WTC11 (cell line): ENCODE data around the gene HACD3.

Experiments
- CBFB ChIP-seq: sonication (generic); formaldehyde crosslinking; IDR thresholded peaks from 2 replicates; pipeline ENCODE4 v1.8.1; 2022; ENCODE audit warnings: mild to moderate bottlenecking, low read depth, missing genetic modification reagents
- HMGA2 ChIP-seq: fragments of 250-450 bp; sonication (Bioruptor Pico); IDR thresholded peaks from 2 replicates; pipeline ENCODE4 v1.4.0; 2021; ENCODE audit warnings: mild to moderate bottlenecking, moderate library complexity
- NR1H2 ChIP-seq: sonication (generic); formaldehyde crosslinking; IDR thresholded peaks from 2 replicates; pipeline ENCODE4 v1.9.0; 2021; ENCODE audit warnings: mild to moderate bottlenecking, moderate library complexity, missing genetic modification reagents
- ZNF232 ChIP-seq: sonication (generic); formaldehyde crosslinking; IDR thresholded peaks from 2 replicates; pipeline ENCODE4 v1.8.0; 2022; ENCODE audit warnings: mild to moderate bottlenecking, missing genetic modification reagents
- ZNF416 ChIP-seq: fragments of 250-450 bp; sonication (Bioruptor Pico); IDR thresholded peaks from 2 replicates; pipeline ENCODE4 v1.9.0; 2021; ENCODE audit warnings: mild to moderate bottlenecking, inconsistent platforms
- TF ChIP-seq, protein P1 (sequence below): fragments of 200-600 bp; IDR thresholded peaks from 2 replicates; pipeline ENCODE4 v1.8.0; 2022; ENCODE audit warnings: antibody characterized with exemption
- TF ChIP-seq, protein P2 (sequence below): sonication (generic); formaldehyde crosslinking; IDR thresholded peaks from 2 replicates; pipeline ENCODE4 v1.8.0; 2022; ENCODE audit warnings: mild to moderate bottlenecking, missing genetic modification reagents
- TF ChIP-seq, protein P3 (sequence below): fragments of 250-450 bp; sonication (Bioruptor Pico); IDR thresholded peaks from 2 replicates; pipeline ENCODE4 v1.9.0; 2021; ENCODE audit warnings: moderate library complexity, mild to moderate bottlenecking, inconsistent platforms, borderline replicate concordance
- TF ChIP-seq, protein P4 (sequence below): sonication (generic); formaldehyde crosslinking; IDR thresholded peaks from 2 replicates; pipeline ENCODE4 v1.8.1; 2023; ENCODE audit warnings: mild to moderate bottlenecking, missing genetic modification reagents, moderate library complexity
- TF ChIP-seq, protein P5 (sequence below): sonication (generic); formaldehyde crosslinking; IDR thresholded peaks from 2 replicates; pipeline ENCODE4 v1.8.0; 2023; ENCODE audit warnings: missing genetic modification reagents, mild to moderate bottlenecking, borderline replicate concordance
- TF ChIP-seq, protein P6 (sequence below): sonication (generic); formaldehyde crosslinking; IDR thresholded peaks from 2 replicates; pipeline ENCODE4 v1.8.1; 2023; ENCODE audit warnings: mild to moderate bottlenecking, missing genetic modification reagents, borderline replicate concordance
- TF ChIP-seq, protein P7 (sequence below): sonication (generic); formaldehyde crosslinking; IDR thresholded peaks from 2 replicates; pipeline ENCODE4 v1.8.1; 2022; ENCODE audit warnings: missing genetic modification reagents, borderline replicate concordance

DNA sequence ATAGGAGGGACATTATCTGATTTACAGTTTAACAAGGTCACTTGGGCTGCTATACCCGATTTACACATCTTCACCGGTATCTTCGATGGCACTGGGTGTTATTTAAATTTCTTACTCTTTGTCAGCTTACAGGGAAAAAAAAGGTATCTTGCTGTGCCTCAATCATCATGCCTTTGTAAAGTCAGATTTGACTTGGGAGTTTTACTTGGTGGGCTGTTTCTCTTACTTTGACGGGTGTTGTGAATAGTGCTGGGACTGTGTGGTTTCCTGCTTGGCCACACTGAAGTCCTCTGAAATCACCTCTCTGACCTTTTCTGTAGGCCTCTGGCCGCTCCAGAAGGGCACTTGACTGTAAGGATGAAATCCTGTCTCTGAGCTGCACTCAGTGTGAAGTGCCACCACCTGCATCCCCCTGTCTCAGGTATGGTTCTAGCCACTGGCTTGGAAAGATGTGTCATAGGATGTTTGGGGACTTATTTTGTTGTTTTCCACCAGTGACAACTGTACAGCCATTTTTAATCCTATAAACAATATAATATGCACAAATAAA lies 88.4 kb downstream of the HACD3 start:
- TF ChIP-seq HMGA2 (CRISPR knock-in tag), result no peak
- TF ChIP-seq NR1H2 (CRISPR knock-in tag), result no peak
- TF ChIP-seq, protein P1, sequence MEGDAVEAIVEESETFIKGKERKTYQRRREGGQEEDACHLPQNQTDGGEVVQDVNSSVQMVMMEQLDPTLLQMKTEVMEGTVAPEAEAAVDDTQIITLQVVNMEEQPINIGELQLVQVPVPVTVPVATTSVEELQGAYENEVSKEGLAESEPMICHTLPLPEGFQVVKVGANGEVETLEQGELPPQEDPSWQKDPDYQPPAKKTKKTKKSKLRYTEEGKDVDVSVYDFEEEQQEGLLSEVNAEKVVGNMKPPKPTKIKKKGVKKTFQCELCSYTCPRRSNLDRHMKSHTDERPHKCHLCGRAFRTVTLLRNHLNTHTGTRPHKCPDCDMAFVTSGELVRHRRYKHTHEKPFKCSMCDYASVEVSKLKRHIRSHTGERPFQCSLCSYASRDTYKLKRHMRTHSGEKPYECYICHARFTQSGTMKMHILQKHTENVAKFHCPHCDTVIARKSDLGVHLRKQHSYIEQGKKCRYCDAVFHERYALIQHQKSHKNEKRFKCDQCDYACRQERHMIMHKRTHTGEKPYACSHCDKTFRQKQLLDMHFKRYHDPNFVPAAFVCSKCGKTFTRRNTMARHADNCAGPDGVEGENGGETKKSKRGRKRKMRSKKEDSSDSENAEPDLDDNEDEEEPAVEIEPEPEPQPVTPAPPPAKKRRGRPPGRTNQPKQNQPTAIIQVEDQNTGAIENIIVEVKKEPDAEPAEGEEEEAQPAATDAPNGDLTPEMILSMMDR, result no peak
- TF ChIP-seq, protein P2, sequence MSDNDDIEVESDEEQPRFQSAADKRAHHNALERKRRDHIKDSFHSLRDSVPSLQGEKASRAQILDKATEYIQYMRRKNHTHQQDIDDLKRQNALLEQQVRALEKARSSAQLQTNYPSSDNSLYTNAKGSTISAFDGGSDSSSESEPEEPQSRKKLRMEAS (CRISPR knock-in tag), result no peak
- TF ChIP-seq, protein P3, sequence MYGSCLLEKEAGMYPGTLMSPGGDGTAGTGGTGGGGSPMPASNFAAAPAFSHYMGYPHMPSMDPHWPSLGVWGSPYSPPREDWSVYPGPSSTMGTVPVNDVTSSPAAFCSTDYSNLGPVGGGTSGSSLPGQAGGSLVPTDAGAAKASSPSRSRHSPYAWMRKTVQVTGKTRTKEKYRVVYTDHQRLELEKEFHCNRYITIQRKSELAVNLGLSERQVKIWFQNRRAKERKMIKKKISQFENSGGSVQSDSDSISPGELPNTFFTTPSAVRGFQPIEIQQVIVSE (CRISPR knock-in tag), result no peak
- no peak for TF ChIP-seq CBFB
- TF ChIP-seq ZNF232 (CRISPR knock-in tag), result no peak
- TF ChIP-seq, protein P4, sequence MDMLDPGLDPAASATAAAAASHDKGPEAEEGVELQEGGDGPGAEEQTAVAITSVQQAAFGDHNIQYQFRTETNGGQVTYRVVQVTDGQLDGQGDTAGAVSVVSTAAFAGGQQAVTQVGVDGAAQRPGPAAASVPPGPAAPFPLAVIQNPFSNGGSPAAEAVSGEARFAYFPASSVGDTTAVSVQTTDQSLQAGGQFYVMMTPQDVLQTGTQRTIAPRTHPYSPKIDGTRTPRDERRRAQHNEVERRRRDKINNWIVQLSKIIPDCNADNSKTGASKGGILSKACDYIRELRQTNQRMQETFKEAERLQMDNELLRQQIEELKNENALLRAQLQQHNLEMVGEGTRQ (CRISPR knock-in tag), result no peak
- TF ChIP-seq, protein P5, sequence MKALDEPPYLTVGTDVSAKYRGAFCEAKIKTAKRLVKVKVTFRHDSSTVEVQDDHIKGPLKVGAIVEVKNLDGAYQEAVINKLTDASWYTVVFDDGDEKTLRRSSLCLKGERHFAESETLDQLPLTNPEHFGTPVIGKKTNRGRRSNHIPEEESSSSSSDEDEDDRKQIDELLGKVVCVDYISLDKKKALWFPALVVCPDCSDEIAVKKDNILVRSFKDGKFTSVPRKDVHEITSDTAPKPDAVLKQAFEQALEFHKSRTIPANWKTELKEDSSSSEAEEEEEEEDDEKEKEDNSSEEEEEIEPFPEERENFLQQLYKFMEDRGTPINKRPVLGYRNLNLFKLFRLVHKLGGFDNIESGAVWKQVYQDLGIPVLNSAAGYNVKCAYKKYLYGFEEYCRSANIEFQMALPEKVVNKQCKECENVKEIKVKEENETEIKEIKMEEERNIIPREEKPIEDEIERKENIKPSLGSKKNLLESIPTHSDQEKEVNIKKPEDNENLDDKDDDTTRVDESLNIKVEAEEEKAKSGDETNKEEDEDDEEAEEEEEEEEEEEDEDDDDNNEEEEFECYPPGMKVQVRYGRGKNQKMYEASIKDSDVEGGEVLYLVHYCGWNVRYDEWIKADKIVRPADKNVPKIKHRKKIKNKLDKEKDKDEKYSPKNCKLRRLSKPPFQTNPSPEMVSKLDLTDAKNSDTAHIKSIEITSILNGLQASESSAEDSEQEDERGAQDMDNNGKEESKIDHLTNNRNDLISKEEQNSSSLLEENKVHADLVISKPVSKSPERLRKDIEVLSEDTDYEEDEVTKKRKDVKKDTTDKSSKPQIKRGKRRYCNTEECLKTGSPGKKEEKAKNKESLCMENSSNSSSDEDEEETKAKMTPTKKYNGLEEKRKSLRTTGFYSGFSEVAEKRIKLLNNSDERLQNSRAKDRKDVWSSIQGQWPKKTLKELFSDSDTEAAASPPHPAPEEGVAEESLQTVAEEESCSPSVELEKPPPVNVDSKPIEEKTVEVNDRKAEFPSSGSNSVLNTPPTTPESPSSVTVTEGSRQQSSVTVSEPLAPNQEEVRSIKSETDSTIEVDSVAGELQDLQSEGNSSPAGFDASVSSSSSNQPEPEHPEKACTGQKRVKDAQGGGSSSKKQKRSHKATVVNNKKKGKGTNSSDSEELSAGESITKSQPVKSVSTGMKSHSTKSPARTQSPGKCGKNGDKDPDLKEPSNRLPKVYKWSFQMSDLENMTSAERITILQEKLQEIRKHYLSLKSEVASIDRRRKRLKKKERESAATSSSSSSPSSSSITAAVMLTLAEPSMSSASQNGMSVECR, result no peak
- TF ChIP-seq, protein P6, sequence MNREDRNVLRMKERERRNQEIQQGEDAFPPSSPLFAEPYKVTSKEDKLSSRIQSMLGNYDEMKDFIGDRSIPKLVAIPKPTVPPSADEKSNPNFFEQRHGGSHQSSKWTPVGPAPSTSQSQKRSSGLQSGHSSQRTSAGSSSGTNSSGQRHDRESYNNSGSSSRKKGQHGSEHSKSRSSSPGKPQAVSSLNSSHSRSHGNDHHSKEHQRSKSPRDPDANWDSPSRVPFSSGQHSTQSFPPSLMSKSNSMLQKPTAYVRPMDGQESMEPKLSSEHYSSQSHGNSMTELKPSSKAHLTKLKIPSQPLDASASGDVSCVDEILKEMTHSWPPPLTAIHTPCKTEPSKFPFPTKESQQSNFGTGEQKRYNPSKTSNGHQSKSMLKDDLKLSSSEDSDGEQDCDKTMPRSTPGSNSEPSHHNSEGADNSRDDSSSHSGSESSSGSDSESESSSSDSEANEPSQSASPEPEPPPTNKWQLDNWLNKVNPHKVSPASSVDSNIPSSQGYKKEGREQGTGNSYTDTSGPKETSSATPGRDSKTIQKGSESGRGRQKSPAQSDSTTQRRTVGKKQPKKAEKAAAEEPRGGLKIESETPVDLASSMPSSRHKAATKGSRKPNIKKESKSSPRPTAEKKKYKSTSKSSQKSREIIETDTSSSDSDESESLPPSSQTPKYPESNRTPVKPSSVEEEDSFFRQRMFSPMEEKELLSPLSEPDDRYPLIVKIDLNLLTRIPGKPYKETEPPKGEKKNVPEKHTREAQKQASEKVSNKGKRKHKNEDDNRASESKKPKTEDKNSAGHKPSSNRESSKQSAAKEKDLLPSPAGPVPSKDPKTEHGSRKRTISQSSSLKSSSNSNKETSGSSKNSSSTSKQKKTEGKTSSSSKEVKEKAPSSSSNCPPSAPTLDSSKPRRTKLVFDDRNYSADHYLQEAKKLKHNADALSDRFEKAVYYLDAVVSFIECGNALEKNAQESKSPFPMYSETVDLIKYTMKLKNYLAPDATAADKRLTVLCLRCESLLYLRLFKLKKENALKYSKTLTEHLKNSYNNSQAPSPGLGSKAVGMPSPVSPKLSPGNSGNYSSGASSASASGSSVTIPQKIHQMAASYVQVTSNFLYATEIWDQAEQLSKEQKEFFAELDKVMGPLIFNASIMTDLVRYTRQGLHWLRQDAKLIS, result no peak
- TF ChIP-seq, protein P7, sequence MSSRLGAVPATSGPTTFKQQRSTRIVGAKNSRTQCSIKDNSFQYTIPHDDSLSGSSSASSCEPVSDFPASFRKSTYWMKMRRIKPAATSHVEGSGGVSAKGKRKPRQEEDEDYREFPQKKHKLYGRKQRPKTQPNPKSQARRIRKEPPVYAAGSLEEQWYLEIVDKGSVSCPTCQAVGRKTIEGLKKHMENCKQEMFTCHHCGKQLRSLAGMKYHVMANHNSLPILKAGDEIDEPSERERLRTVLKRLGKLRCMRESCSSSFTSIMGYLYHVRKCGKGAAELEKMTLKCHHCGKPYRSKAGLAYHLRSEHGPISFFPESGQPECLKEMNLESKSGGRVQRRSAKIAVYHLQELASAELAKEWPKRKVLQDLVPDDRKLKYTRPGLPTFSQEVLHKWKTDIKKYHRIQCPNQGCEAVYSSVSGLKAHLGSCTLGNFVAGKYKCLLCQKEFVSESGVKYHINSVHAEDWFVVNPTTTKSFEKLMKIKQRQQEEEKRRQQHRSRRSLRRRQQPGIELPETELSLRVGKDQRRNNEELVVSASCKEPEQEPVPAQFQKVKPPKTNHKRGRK (CRISPR knock-in tag), result no peak
- TF ChIP-seq ZNF416 (CRISPR knock-in tag), result no peak
